Ascending aorta (tissue), 2 donors: Measurements from ENCODE around the gene PDHX. TPM values are rescaled to one million over a fixed set of nuclear protein-coding genes. Genes with fewer than 3 reads are reported as not detected.

ENCODE experiments used
- DNase-seq, 2 donors: peaks; one replicate each; pipeline ENCODE4 v3.0.0-alpha.2; 2019; ENCODE audit warnings: low spot score in 2 of 2
- H3K27ac ChIP-seq, 2 donors: fragments of 200-600 bp; sonication (generic); one replicate each; pipeline ENCODE4 v1.5.1; 2016 to 2017; ENCODE audit warnings: mild to moderate bottlenecking in 1 of 2
- H3K27me3 ChIP-seq: fragments of 200-600 bp; sonication (generic); one replicate; pipeline ENCODE4 v1.5.1; 2017
- H3K36me3 ChIP-seq, 2 donors: fragments of 200-600 bp; sonication (generic); one replicate each; pipeline ENCODE4 v1.5.1; 2016
- H3K4me1 ChIP-seq, 2 donors: fragments of 200-600 bp; sonication (generic); one replicate each; pipeline ENCODE4 v1.5.1; 2016 to 2017; ENCODE audit warnings: mild to moderate bottlenecking in 1 of 2
- H3K4me3 ChIP-seq, 2 donors: fragments of 200-600 bp; sonication (generic); one replicate each; pipeline ENCODE4 v1.5.1; 2016 to 2017; ENCODE audit warnings: mild to moderate bottlenecking in 1 of 2
- H3K9me3 ChIP-seq, 2 donors: fragments of 200-600 bp; sonication (generic); one replicate each; pipeline ENCODE4 v1.5.1; 2016
- CTCF ChIP-seq, 3 experiments: fragments of 200-600 bp in 2 of 3; fragments of 450-650 bp in 1 of 3; sonication (generic) in 2 of 3; IDR thresholded peaks; one replicate each; pipeline ENCODE4 v1.5.1; 2016 to 2019; ENCODE audit warnings: antibody characterized with exemption in 3 of 3, mild to moderate bottlenecking in 1 of 3, moderate library complexity in 1 of 3
- intact Hi-C: fragments of 100-400 bp; cut with DNase I; formaldehyde crosslinking; loops from one replicate; pipeline ENCODE4 v1.15.1; 2023
- total RNA-seq: library from RNA; depleted of rRNA; stranded (reverse); fragments of >200 nt; gene quantifications from one replicate; pipeline ENCODE4 v1.1.0, GENCODE V29; 2016

Gene PDHX
- total RNA-seq, 1 donor from 2014 or later, result 23.3 TPM

- H3K27ac ChIP-seq, result no peak overlapping the region
- no peak for TF ChIP-seq CTCF (IDR thresholded peaks at IDR 0.05)
- peaks cover 5 to 6% of the 10 kb centered on the region in 2 donors for H3K4me1 ChIP-seq
- H3K9me3 ChIP-seq, result no peaks in the 10 kb centered on the region
- intact Hi-C loops, result no loop called here
- H3K27me3 ChIP-seq, result no peaks in the 10 kb centered on the region
- H3K36me3 ChIP-seq, result peaks cover 0 to 17% of the 10 kb centered on the region in 2 donors
- H3K4me3 ChIP-seq, result no peak overlapping the region
- no peak for DNase-seq
These were observed 13.7 kb downstream of the PDHX start for GRCh38 chr11:34929794-34930763.

- H3K27ac ChIP-seq, result no peak overlapping the region
- no peak for DNase-seq
- TF ChIP-seq CTCF (IDR thresholded peaks at IDR 0.05), result no peak
- intact Hi-C loops, result no loop called here
- H3K36me3 ChIP-seq, result peaks cover 0 to 11% of the 10 kb centered on the region in 2 donors
- H3K4me1 ChIP-seq, result no peaks in the 10 kb centered on the region
- H3K27me3 ChIP-seq, result no peaks in the 10 kb centered on the region
- H3K4me3 ChIP-seq, result no peak overlapping the region
- no peaks in the 10 kb centered on the region for H3K9me3 ChIP-seq
These were observed 20.7 kb downstream of the PDHX start for GRCh38 chr11:34936945-34937629.

GRCh38 chr11:34938611-34939010 is 22.2 kb downstream of the PDHX start:
- no peaks in the 10 kb centered on the region for H3K4me1 ChIP-seq
- H3K27me3 ChIP-seq, result no peaks in the 10 kb centered on the region
- no peak for DNase-seq
- intact Hi-C loops, result no loop called here
- no peaks in the 10 kb centered on the region for H3K36me3 ChIP-seq
- no peak for TF ChIP-seq CTCF (IDR thresholded peaks at IDR 0.05)
- H3K9me3 ChIP-seq, result no peaks in the 10 kb centered on the region
- H3K4me3 ChIP-seq, result no peak overlapping the region
- H3K27ac ChIP-seq, result no peak overlapping the region

- H3K27me3 ChIP-seq, result no peaks in the 10 kb centered on the region
- no peak overlapping the region for H3K4me3 ChIP-seq
- no peak overlapping the region for H3K27ac ChIP-seq
- no peak for TF ChIP-seq CTCF (IDR thresholded peaks at IDR 0.05)
- H3K4me1 ChIP-seq, result no peaks in the 10 kb centered on the region
- H3K9me3 ChIP-seq, result peaks cover 0 to 3% of the 10 kb centered on the region in 2 donors
- H3K36me3 ChIP-seq, result peaks cover 0 to 3% of the 10 kb centered on the region in 2 donors
- no peak for DNase-seq
- intact Hi-C loops, result no loop called here
These were observed 23.7 kb downstream of the PDHX start for GRCh38 chr11:34940026-34940677.

- Histone ChIP-seq H3K4me3 (no peak overlapping the region), H3K36me3 (peaks cover 0 to 3% of the 10 kb centered on the region in 2 donors), H3K27me3 (no peaks in the 10 kb centered on the region), H3K4me1 (no peaks in the 10 kb centered on the region), H3K9me3 (peaks cover 0 to 3% of the 10 kb centered on the region in 2 donors), H3K27ac (no peak overlapping the region)
- no peak for DNase-seq
- TF ChIP-seq CTCF (IDR thresholded peaks at IDR 0.05), result no peak
- intact Hi-C loops, result no loop called here
These were observed 25.3 kb downstream of the PDHX start for GRCh38 chr11:34941688-34942087.
